H1 (cell line): Measurements from ENCODE around the gene PLIN1. TPM values are rescaled to one million over a fixed set of nuclear protein-coding genes. Genes with fewer than 3 reads are reported as not detected.

Experiments
- CTCF ChIA-PET: fragments of 300-600 bp; sonication (Branson Sonifier 250); formaldehyde crosslinking; loops from one replicate; lab custom pipeline; 2021; ENCODE audit not compliant: partially characterized antibody; lab: Charles Lee
- POLR2A ChIA-PET: fragments of 300-600 bp; sonication (Branson Sonifier 250); formaldehyde crosslinking; loops from one replicate; lab custom pipeline; 2021; ENCODE audit warnings: inconsistent platforms; ENCODE audit not compliant: partially characterized antibody; lab: Charles Lee
- DNase-seq, 2 experiments: peaks; one replicate each; pipeline versions ENCODE4 v3.0.0 to v3.0.0-alpha.2; 2010 to 2022; ENCODE audit warnings: low spot score in 2 of 2, low read depth in 1 of 2, mixed read lengths in 1 of 2
- FAIRE-seq: peaks from 2 replicates; lab custom pipeline; 2011; peaks lifted over from hg19 to GRCh38; lab: Jason Lieb, UNC
- H2AFZ ChIP-seq: 2 replicates; pipeline ENCODE4 v1.8.1; 2012; ENCODE audit warnings: low read length, inconsistent platforms
- H2AK5ac ChIP-seq: 2 replicates; pipeline ENCODE4 v1.6.1; 2013; ENCODE audit warnings: low read depth, low read length
- H2BK120ac ChIP-seq: replicated peaks from 2 replicates; pipeline ENCODE3; 2013; ENCODE audit warnings: low read depth, low read length, inconsistent platforms
- H2BK12ac ChIP-seq: 2 replicates; pipeline ENCODE4 v1.6.1; 2013; ENCODE audit warnings: low read depth, low read length
- H2BK15ac ChIP-seq: 2 replicates; pipeline ENCODE4 v1.6.1; 2013; ENCODE audit warnings: low read length
- H2BK20ac ChIP-seq: 2 replicates; pipeline ENCODE4 v1.6.1; 2013; ENCODE audit warnings: low read length
- H2BK5ac ChIP-seq: 2 replicates; pipeline ENCODE4 v1.6.1; 2013; ENCODE audit warnings: low read depth, low read length
- H3K14ac ChIP-seq: 2 replicates; pipeline ENCODE4 v1.6.1; 2013; ENCODE audit warnings: inconsistent platforms; ENCODE audit not compliant: insufficient read length
- H3K18ac ChIP-seq: 2 replicates; pipeline ENCODE4 v1.6.1; 2013; ENCODE audit warnings: low read length; ENCODE audit errors: extremely low read depth
- H3K23ac ChIP-seq: 2 replicates; pipeline ENCODE4 v1.6.1; 2013; ENCODE audit warnings: inconsistent platforms; ENCODE audit not compliant: insufficient read length
- H3K23me2 ChIP-seq: 2 replicates; pipeline ENCODE4 v1.6.1; 2013; ENCODE audit warnings: low read depth, low read length
- H3K27ac ChIP-seq: 2 replicates; pipeline ENCODE4 v1.6.1; 2011; ENCODE audit warnings: low read depth, low read length, inconsistent platforms
- H3K27me3 ChIP-seq, 4 experiments: replicated peaks in 1 of 4; 1 replicate in 1 of 4; 2 replicates in 3 of 4; pipeline versions ENCODE4 v1.6.1 to v1.8.1; 2011 to 2013; ENCODE audit warnings: low read length in 3 of 4, mild to moderate bottlenecking in 3 of 4, inconsistent platforms in 2 of 4, mixed read lengths in 2 of 4, moderate library complexity in 1 of 4; ENCODE audit not compliant: control insufficient read depth in 3 of 4, insufficient read depth in 3 of 4; ENCODE audit errors: extremely low read depth in 1 of 4
- H3K36me3 ChIP-seq, 4 experiments: 2 replicates each; pipeline versions ENCODE4 v1.6.1 to v1.8.1; 2011 to 2013; ENCODE audit warnings: mild to moderate bottlenecking in 4 of 4, low read length in 3 of 4, moderate library complexity in 2 of 4, control low read depth in 1 of 4, inconsistent platforms in 1 of 4; ENCODE audit not compliant: insufficient read depth in 4 of 4, control insufficient read depth in 2 of 4
- H3K4ac ChIP-seq: replicated peaks from 2 replicates; pipeline ENCODE3; 2013; ENCODE audit warnings: low read length, low read depth, mixed read lengths, inconsistent platforms; ENCODE audit not compliant: insufficient read length
- H3K4me1 ChIP-seq, 4 experiments: replicated peaks in 1 of 4; 1 replicate in 1 of 4; 2 replicates in 3 of 4; pipeline versions ENCODE4 v1.6.1 to v1.8.1; 2011 to 2013; ENCODE audit warnings: low read length in 3 of 4, inconsistent platforms in 2 of 4, mixed read lengths in 1 of 4; ENCODE audit not compliant: insufficient read depth in 4 of 4, control insufficient read depth in 3 of 4
- H3K4me2 ChIP-seq, 2 experiments: 2 replicates each; pipeline versions ENCODE4 v1.6.1 to v1.8.1; 2011 to 2013; ENCODE audit warnings: low read depth in 2 of 2, low read length in 2 of 2, control low read depth in 1 of 2, inconsistent platforms in 1 of 2, mild to moderate bottlenecking in 1 of 2; ENCODE audit not compliant: insufficient read depth in 1 of 2
- H3K4me3 ChIP-seq, 4 experiments: fragments of 200-600, 300-600 bp in 1 of 4; sonication (generic), shearing (Covaris generic), sonication (Bioruptor Twin) in 1 of 4; 2 replicates each; pipeline versions ENCODE4 v1.5.1 to v1.8.1; 2011 to 2016; ENCODE audit warnings: low read length in 4 of 4, low read depth in 3 of 4, control low read depth in 2 of 4, inconsistent platforms in 2 of 4, mild to moderate bottlenecking in 2 of 4, mixed read lengths in 1 of 4, moderate library complexity in 1 of 4; ENCODE audit not compliant: insufficient read depth in 2 of 4; ENCODE audit errors: extremely low read depth in 1 of 4
- H3K56ac ChIP-seq: replicated peaks from 2 replicates; pipeline ENCODE3; 2013; ENCODE audit warnings: low read depth, mild to moderate bottlenecking, mixed read lengths, low read length, inconsistent platforms; ENCODE audit not compliant: insufficient read length
- H3K79me1 ChIP-seq: 2 replicates; pipeline ENCODE4 v1.6.1; 2013; ENCODE audit warnings: low read depth, low read length, control low read depth
- H3K79me2 ChIP-seq, 2 experiments: 2 replicates each; pipeline versions ENCODE4 v1.6.1 to v1.8.1; 2012 to 2013; ENCODE audit warnings: low read length in 2 of 2, mild to moderate bottlenecking in 2 of 2, inconsistent platforms in 1 of 2; ENCODE audit not compliant: insufficient read depth in 2 of 2, control insufficient read depth in 1 of 2
- H3K9ac ChIP-seq, 4 experiments: replicated peaks in 1 of 4; 1 replicate in 1 of 4; 2 replicates in 3 of 4; pipeline versions ENCODE4 v1.6.1 to v1.8.1; 2011 to 2013; ENCODE audit warnings: low read depth in 3 of 4, low read length in 3 of 4, control low read depth in 2 of 4, mild to moderate bottlenecking in 2 of 4, moderate library complexity in 2 of 4, inconsistent platforms in 1 of 4; ENCODE audit errors: extremely low read depth in 1 of 4
- H3K9me3 ChIP-seq, 2 experiments: 2 replicates each; pipeline versions ENCODE4 v1.6.1 to v1.8.1; 2012 to 2013; ENCODE audit warnings: mild to moderate bottlenecking in 2 of 2, moderate library complexity in 2 of 2, control low read depth in 1 of 2, inconsistent platforms in 1 of 2, low read depth in 1 of 2, low read length in 1 of 2, mixed read lengths in 1 of 2; ENCODE audit not compliant: insufficient read depth in 2 of 2
- H4K20me1 ChIP-seq, 2 experiments: replicated peaks in 1 of 2; 2 replicates each; pipeline versions ENCODE3 to v1.8.1; 2011 to 2013; ENCODE audit warnings: inconsistent platforms in 2 of 2, low read length in 2 of 2, mild to moderate bottlenecking in 1 of 2; ENCODE audit not compliant: insufficient read depth in 2 of 2, control insufficient read depth in 1 of 2
- H4K5ac ChIP-seq: 2 replicates; pipeline ENCODE4 v1.6.1; 2013; ENCODE audit warnings: low read length, low read depth, mixed read lengths, inconsistent platforms; ENCODE audit not compliant: insufficient read length
- H4K8ac ChIP-seq: 2 replicates; pipeline ENCODE4 v1.8.0; 2013; ENCODE audit warnings: mild to moderate bottlenecking, moderate library complexity, low read length, inconsistent platforms; ENCODE audit not compliant: insufficient read depth; ENCODE audit errors: extremely low read depth
- H4K91ac ChIP-seq: replicated peaks from 2 replicates; pipeline ENCODE3; 2013; ENCODE audit warnings: low read length, mixed read lengths, inconsistent platforms; ENCODE audit not compliant: insufficient read length
- EP300 ChIP-seq, 2 experiments: IDR thresholded peaks; 1 replicate in 1 of 2; 2 replicates in 1 of 2; pipeline ENCODE4 v1.6.1; 2011 to 2012; ENCODE audit warnings: low read depth in 2 of 2, low read length in 2 of 2, mild to moderate bottlenecking in 2 of 2, borderline replicate concordance in 1 of 2, inconsistent platforms in 1 of 2, moderate library complexity in 1 of 2
- FOSL1 ChIP-seq: IDR thresholded peaks from 2 replicates; pipeline ENCODE4 v1.6.1; 2011; ENCODE audit warnings: mild to moderate bottlenecking, low read depth, low read length, moderate library complexity; ENCODE audit not compliant: insufficient read depth
- MAFK ChIP-seq: IDR thresholded peaks from 2 replicates; pipeline ENCODE4 v1.6.1; 2012; ENCODE audit warnings: low read depth, mild to moderate bottlenecking, improper control_type of control experiment, low read length
- SP2 ChIP-seq: IDR thresholded peaks from 2 replicates; pipeline ENCODE4 v1.6.1; 2012; ENCODE audit warnings: mild to moderate bottlenecking, low read length, inconsistent platforms
- TAF7 ChIP-seq: optimal IDR thresholded peaks from 2 replicates; pipeline ENCODE3; 2011; ENCODE audit warnings: low read depth, mild to moderate bottlenecking, inconsistent platforms, low read length, moderate library complexity, borderline replicate concordance
- WGBS, 2 experiments: shearing (Covaris generic) in 1 of 2; methylation state at CpG; one replicate each; pipeline versions ENCODE4 v1.1.6 to v1.1.7; 2013 to 2015; ENCODE audit warnings: low lambda C conversion rate in 2 of 2, mixed read lengths in 2 of 2, inconsistent platforms in 1 of 2, low coverage in 1 of 2, missing lambda C conversion rate in 1 of 2; ENCODE audit not compliant: insufficient replicate concordance in 2 of 2, insufficient coverage in 1 of 2, insufficient read length in 1 of 2; ENCODE audit errors: extremely low coverage in 1 of 2, missing lambda C conversion rate in 1 of 2; 5-methylcytosine and 5-hydroxymethylcytosine counted together
- polyA plus RNA-seq, 7 experiments: library from polyadenylated mRNA; depleted of rRNA in 3 of 7; stranded (reverse) in 5 of 7; unstranded in 2 of 7; fragments of >200 nt in 5 of 7; fragments of 200-250 nt in 2 of 7; gene quantifications; 1 replicate in 5 of 7; 2 replicates in 1 of 7; 4 replicates in 1 of 7; pipeline versions ENCODE4 v1.2.1 to v1.2.3, GENCODE V29; 2011 to 2013; ENCODE audit warnings: missing spikeins in 2 of 7, mixed read lengths in 2 of 7
- total RNA-seq: library from RNA; stranded (reverse); fragmentation: NEBNext Ultra II Directional; extraction: Animal tissue kit (Norgen Biotek cat#: 25700); gene quantifications from 2 replicates; pipeline ENCODE4 v1.2.1, GENCODE V29; 2021
- TF ChIP-seq, protein P1 (sequence below): IDR thresholded peaks from 2 replicates; pipeline ENCODE4 v1.6.1; 2012; ENCODE audit warnings: low read length, inconsistent platforms

The PLIN1 gene
- total and polyA plus RNA-seq, 2 of the 8 experiments (the other 6 are each of a cell fraction or from before 2014, with no cell fraction given) = 0.33 TPM; not detected in 1

DNA sequence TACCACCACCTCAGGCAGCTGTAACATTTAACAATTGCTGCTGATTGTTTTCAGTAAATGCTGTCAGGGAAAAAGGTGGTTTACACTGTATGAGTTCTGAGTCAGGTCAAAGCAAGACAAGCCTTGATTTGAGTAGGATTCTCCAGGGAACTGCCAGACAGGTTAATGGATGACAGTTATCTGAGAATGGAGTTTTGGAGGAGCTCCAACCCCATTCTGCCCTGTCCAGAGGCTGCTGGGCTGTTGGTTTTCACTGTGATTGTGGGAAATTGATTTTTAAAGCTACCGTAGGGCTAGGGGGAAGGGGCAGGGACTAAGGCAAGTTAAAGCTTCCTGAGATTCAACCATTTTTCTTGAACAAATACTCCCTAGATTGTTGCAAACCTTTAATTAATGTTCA lies 64.0 kb downstream of the PLIN1 start:
- Histone ChIP-seq H2BK20ac (no peak overlapping the region), H3K27me3 (no peaks in the 10 kb centered on the region), H2AK5ac (no peak overlapping the region), H3K56ac (no peak overlapping the region), H3K79me2 (peaks cover 0 to 4% of the 10 kb centered on the region in 2 experiments; a peak in 1 of 4 replicates), H2BK5ac (no peak overlapping the region), H4K5ac (no peak overlapping the region), H3K4me1 (no peaks in the 10 kb centered on the region), H2BK120ac (no peak overlapping the region), H3K4me2 (no peak overlapping the region), H3K79me1 (no peaks in the 10 kb centered on the region), H4K8ac (no peak overlapping the region), H2BK12ac (no peak overlapping the region), H3K18ac (no peak overlapping the region), H3K4ac (no peak overlapping the region), H3K36me3 (peaks cover 25 to 82% (median 63%) of the 10 kb centered on the region in 4 experiments), H3K23ac (no peak overlapping the region), H3K4me3 (no peak overlapping the region), H2AFZ (no peak overlapping the region), H3K27ac (no peak overlapping the region), H3K9ac (no peak overlapping the region), H4K20me1 (peaks cover 1 to 6% of the 10 kb centered on the region in 2 experiments), H2BK15ac (no peak overlapping the region), H3K14ac (no peak overlapping the region), H3K23me2 (no peaks in the 10 kb centered on the region), H4K91ac (no peak overlapping the region), H3K9me3 (no peaks in the 10 kb centered on the region)
- FAIRE-seq = no peak
- POLR2A ChIA-PET = no interaction called here
- CTCF ChIA-PET = interaction anchor here (0.7 kb wide), 1 partner anchor 736 kb away, joined by 3 read pairs; no protein-coding TSS in a partner anchor
- DNase-seq = no peak
- WGBS, 2 experiments = 100% methylated on average over 1 of the region's 1 CpG; no CpG with 5 or more reads in 1 of the 2 experiments
- no peak for TF ChIP-seq EP300 (IDR thresholded peaks at IDR 0.05; ENCODE audit: borderline replicate concordance in 1 of 2, low read depth in 2 of 2, low read length in 2 of 2)
- TF ChIP-seq, protein P1, sequence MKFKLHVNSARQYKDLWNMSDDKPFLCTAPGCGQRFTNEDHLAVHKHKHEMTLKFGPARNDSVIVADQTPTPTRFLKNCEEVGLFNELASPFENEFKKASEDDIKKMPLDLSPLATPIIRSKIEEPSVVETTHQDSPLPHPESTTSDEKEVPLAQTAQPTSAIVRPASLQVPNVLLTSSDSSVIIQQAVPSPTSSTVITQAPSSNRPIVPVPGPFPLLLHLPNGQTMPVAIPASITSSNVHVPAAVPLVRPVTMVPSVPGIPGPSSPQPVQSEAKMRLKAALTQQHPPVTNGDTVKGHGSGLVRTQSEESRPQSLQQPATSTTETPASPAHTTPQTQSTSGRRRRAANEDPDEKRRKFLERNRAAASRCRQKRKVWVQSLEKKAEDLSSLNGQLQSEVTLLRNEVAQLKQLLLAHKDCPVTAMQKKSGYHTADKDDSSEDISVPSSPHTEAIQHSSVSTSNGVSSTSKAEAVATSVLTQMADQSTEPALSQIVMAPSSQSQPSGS = no peak
- no peak for TF ChIP-seq FOSL1
- no peak for TF ChIP-seq MAFK
- TF ChIP-seq SP2 = no peak
- no peak for TF ChIP-seq TAF7
